Measurements from ENCODE around the gene IFRD2.
"Not testable (repeated sequence)": the region's sequence is repeated elsewhere in the genome, so short reads cannot be mapped to it uniquely, and the experiment has no call there.

IFRD2 gene

GRCh38 chr3:50265571-50265970, 26.7 kb downstream of the IFRD2 start:
- DNase-seq: no peak

GRCh38 chr3:50264964-50265485, 27.2 kb downstream of the IFRD2 start:
- DNase-seq: no peak

GRCh38 chr3:50264383-50264963, 27.8 kb downstream of the IFRD2 start:
- no peak for DNase-seq

- DNase-seq: no peak
Measured at GRCh38 chr3:50263478-50264382, 28.5 kb downstream of the IFRD2 start.

GRCh38 chr3:50262778-50263177, 29.5 kb downstream of the IFRD2 start:
- DNase-seq: no peak

- not testable (repeated sequence) for DNase-seq
Measured at GRCh38 chr3:50262200-50262599, 30.0 kb downstream of the IFRD2 start.

- DNase-seq: no peak
Measured at GRCh38 chr3:50261505-50261904, 30.7 kb downstream of the IFRD2 start.

- no peak for DNase-seq
Measured at GRCh38 chr3:50260942-50261441, 31.2 kb downstream of the IFRD2 start.

GRCh38 chr3:50260027-50260941, 31.9 kb downstream of the IFRD2 start:
- no peak for DNase-seq

- no peak for DNase-seq
Measured at GRCh38 chr3:50259432-50260026, 32.7 kb downstream of the IFRD2 start.

- no peak for DNase-seq
Measured at GRCh38 chr3:50258979-50259378, 33.2 kb downstream of the IFRD2 start.

GRCh38 chr3:50258029-50258680, 34.1 kb downstream of the IFRD2 start:
- no peak for DNase-seq

- no peak for DNase-seq
Measured at GRCh38 chr3:50256978-50257890, 35.0 kb downstream of the IFRD2 start.

GRCh38 chr3:50255251-50255615, 37.0 kb downstream of the IFRD2 start:
- no peak for DNase-seq

- no peak for DNase-seq
Measured at GRCh38 chr3:50254577-50255250, 37.5 kb downstream of the IFRD2 start.

GRCh38 chr3:50251220-50251619, 41.0 kb downstream of the IFRD2 start:
- no peak for DNase-seq

GRCh38 chr3:50250514-50250913, 41.7 kb downstream of the IFRD2 start:
- no peak for DNase-seq

GRCh38 chr3:50249457-50249856, 42.8 kb downstream of the IFRD2 start:
- DNase-seq: no peak

GRCh38 chr3:50248387-50248786, 43.8 kb downstream of the IFRD2 start:
- no peak for DNase-seq

GRCh38 chr3:50246517-50246954, 45.7 kb downstream of the IFRD2 start:
- no peak for DNase-seq

Measured in NCI-H524 treated with DMSO at 0.1 percent for 48 hours (cell line).